Muscle layer of colon (tissue), 2 donors: ENCODE data around the gene WDR93.

Experiments used
- H3K27ac ChIP-seq: one replicate; pipeline ENCODE4 v1.7.0; 2013; ENCODE audit warnings: low read depth, mild to moderate bottlenecking, low read length, moderate library complexity
- H3K27me3 ChIP-seq, 2 donors: one replicate each; pipeline ENCODE4 v1.7.0; 2013; ENCODE audit warnings: low read length in 2 of 2, mild to moderate bottlenecking in 2 of 2; ENCODE audit not compliant: insufficient read depth in 2 of 2, control insufficient read depth in 1 of 2
- H3K36me3 ChIP-seq: one replicate; pipeline ENCODE4 v1.7.0; 2013; ENCODE audit warnings: mild to moderate bottlenecking, low read length; ENCODE audit not compliant: insufficient read depth
- H3K4me1 ChIP-seq: one replicate; pipeline ENCODE4 v1.7.0; 2013; ENCODE audit warnings: mild to moderate bottlenecking, low read length; ENCODE audit not compliant: insufficient read depth
- H3K4me3 ChIP-seq, 2 donors: one replicate each; pipeline ENCODE4 v1.7.0; 2013; ENCODE audit warnings: low read length in 2 of 2, low read depth in 1 of 2, mild to moderate bottlenecking in 1 of 2, moderate library complexity in 1 of 2
- H3K9ac ChIP-seq: one replicate; pipeline ENCODE4 v1.7.0; 2013; ENCODE audit warnings: low read length
- H3K9me3 ChIP-seq: one replicate; pipeline ENCODE4 v1.7.0; 2013; ENCODE audit warnings: mild to moderate bottlenecking, low read length
- donor health status: abdominal sarcoma.
- donor health status: Adenocarcinoma of cecum.

The WDR93 gene

DNA sequence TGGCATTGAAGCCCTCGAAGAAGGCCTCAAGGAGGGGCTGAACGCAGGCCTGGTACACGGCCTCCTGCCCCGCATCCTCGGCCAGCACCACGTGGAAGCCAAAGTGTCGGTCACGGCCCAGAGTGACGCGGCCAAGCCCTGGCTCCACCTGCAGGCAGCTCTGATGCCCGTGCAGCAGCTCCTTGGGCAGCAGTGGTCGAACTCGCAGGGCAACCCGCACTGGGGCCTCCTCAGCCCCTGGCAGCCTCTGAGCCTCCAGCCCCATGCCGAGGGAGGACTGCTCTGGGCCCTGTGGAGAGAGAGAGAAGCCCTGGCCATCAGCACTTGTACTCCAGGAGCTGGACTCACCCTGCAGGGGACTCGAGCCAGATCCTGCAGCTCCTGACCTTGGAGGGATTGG is 37.9 kb upstream of the WDR93 start:
- Histone ChIP-seq H3K27me3 (no peaks in the 10 kb centered on the region), H3K4me3 (no peak overlapping the region), H3K9me3 (no peaks in the 10 kb centered on the region), H3K9ac (no peak overlapping the region), H3K27ac (no peak overlapping the region), H3K36me3 (no peaks in the 10 kb centered on the region), H3K4me1 (peaks cover 5% of the 10 kb centered on the region)

DNA sequence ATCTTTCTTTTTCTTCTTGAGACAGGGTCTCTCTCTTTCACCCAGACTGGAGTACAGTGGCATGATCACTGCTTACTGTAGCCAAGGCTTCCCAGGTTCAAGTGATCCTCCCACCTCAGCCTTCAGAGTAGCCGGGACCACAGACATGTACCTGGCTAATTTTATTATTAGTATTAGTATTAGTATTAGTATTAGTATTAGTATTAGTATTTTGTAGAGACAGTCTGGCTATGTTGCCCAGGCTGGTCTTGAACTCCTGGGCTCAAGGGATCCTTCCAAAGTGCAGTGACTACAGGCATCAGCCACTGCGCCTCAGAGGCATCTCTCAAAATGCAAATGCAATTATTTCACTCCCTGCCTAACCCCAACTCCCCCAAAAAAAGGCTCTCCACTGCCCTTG is 37.0 kb upstream of the WDR93 start:
- H3K27me3 ChIP-seq, result no peaks in the 10 kb centered on the region
- H3K9ac ChIP-seq, result no peak overlapping the region
- H3K4me1 ChIP-seq, result peaks cover 5% of the 10 kb centered on the region
- no peak overlapping the region for H3K27ac ChIP-seq
- H3K4me3 ChIP-seq, result no peak overlapping the region
- no peaks in the 10 kb centered on the region for H3K36me3 ChIP-seq
- H3K9me3 ChIP-seq, result no peaks in the 10 kb centered on the region

DNA sequence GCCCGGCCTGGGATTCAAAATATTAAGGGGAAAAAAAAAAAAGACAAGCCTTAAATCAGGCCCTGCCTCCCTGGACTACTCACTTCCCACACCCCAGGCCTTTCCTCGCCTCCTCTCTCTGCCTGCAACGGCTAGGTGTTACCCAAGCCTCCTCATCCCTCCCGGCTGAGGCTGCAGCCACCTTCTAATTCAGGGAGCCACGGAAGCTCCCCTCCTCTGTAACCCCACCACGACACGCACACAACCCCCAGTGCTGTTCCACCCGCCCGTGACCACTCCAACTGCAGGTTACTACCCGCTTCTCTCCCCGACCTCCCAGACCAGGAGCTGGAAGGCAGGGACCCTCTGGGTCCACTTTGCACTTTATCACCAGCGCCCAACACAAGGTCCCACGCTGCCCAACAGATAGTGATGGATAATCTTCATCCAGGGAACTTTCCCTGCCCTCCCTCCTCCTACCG is 36.3 kb upstream of the WDR93 start:
- no peaks in the 10 kb centered on the region for H3K9me3 ChIP-seq
- no peaks in the 10 kb centered on the region for H3K36me3 ChIP-seq
- peaks cover 5% of the 10 kb centered on the region for H3K4me1 ChIP-seq
- H3K4me3 ChIP-seq, result peak overlapping the region; percentile 70 to 77
- H3K27ac ChIP-seq, result no peak overlapping the region
- H3K27me3 ChIP-seq, result no peaks in the 10 kb centered on the region
- peak overlapping the region; percentile 41 for H3K9ac ChIP-seq

GRCh38 chr15:89654847-89655805 is 35.5 kb upstream of the WDR93 start, which contains the start of gene KIF7:
KIF7 (minus strand) TSS chr15:89655467; CDS start chr15:89652930, 2,537 bp downstream.
- Histone ChIP-seq H3K4me1 (peaks cover 5% of the 10 kb centered on the region), H3K27me3 (no peaks in the 10 kb centered on the region), H3K27ac (peak within 1 kb of the TSS; percentile 58), H3K9ac (peak within 1 kb of the TSS; percentile 41), H3K9me3 (no peaks in the 10 kb centered on the region), H3K36me3 (no peaks in the 10 kb centered on the region), H3K4me3 (peak within 1 kb of the TSS; percentile 70 to 77)

- Histone ChIP-seq H3K9ac (no peak overlapping the region), H3K4me3 (no peak overlapping the region)
Observed at GRCh38 chr15:89656116-89656815, 34.3 kb upstream of the WDR93 start.

DNA sequence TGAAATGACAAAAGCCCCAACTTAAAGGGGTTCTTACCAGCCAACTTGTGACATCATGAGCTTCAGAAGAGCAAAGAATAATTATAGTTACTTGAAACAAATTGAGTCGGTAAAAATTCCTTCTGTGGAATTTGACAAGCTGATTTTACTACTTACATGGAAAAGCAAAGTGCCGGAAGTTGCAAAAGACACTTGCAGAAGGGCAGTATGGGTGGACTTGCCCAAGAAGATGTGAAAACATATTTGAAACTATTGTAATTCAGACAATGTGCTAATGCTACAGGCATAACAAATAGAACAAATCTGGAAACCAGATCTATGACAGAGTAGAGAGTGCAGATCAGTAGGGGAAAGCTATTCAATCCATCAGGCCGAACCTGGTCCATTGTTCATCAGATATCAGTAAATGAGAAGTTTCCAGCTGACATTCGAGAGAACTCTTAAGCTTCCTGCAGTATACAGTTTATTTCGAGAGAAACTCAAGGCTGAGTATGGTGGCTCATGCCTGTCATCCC is 32.9 kb upstream of the WDR93 start:
- no peaks in the 10 kb centered on the region for H3K27me3 ChIP-seq

More at GRCh38 chr15:89656116-89656815, 34.3 kb upstream of the WDR93 start:
- Histone ChIP-seq H3K4me1 (peaks cover 5% of the 10 kb centered on the region), H3K9me3 (no peaks in the 10 kb centered on the region), H3K36me3 (no peaks in the 10 kb centered on the region), H3K27ac (no peak overlapping the region), H3K27me3 (no peaks in the 10 kb centered on the region)

GRCh38 chr15:89659295-89659694 is 31.3 kb upstream of the WDR93 start:
- Histone ChIP-seq H3K4me3 (no peak overlapping the region), H3K27ac (no peak overlapping the region), H3K4me1 (peaks cover 8% of the 10 kb centered on the region), H3K9me3 (no peaks in the 10 kb centered on the region), H3K36me3 (no peaks in the 10 kb centered on the region), H3K9ac (no peak overlapping the region), H3K27me3 (no peaks in the 10 kb centered on the region)

More for the DNA sequence above, 32.9 kb upstream of the WDR93 start:
- peaks cover 5% of the 10 kb centered on the region for H3K4me1 ChIP-seq
- H3K27ac ChIP-seq, result no peak overlapping the region
- H3K9me3 ChIP-seq, result no peaks in the 10 kb centered on the region
- no peak overlapping the region for H3K4me3 ChIP-seq
- no peak overlapping the region for H3K9ac ChIP-seq
- no peaks in the 10 kb centered on the region for H3K36me3 ChIP-seq

DNA sequence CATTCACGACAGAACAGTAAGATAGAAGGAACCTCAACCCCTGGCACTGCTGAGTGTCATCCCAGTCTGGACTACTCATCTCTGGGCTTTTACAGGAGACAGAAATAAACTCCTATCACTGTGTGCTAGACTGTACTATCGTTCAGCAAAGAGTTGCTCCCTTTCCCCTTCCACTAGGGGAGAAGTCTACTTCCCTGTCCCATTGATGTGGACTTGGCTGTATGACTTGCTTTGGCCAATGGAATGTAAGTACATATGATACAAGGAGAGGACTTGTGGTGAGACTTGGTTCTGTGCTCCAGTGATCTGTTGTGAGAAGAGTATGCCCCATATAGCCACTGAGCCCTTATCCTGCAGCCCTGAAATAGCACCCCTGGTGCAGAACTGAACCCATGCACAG is 30.1 kb upstream of the WDR93 start:
- no peaks in the 10 kb centered on the region for H3K27me3 ChIP-seq
- H3K9me3 ChIP-seq, result no peaks in the 10 kb centered on the region

GRCh38 chr15:89662893-89663626 is 27.6 kb upstream of the WDR93 start:
- Histone ChIP-seq H3K36me3 (no peaks in the 10 kb centered on the region), H3K4me3 (no peak overlapping the region), H3K9ac (no peak overlapping the region), H3K4me1 (peaks cover 9% of the 10 kb centered on the region), H3K27ac (no peak overlapping the region), H3K9me3 (no peaks in the 10 kb centered on the region), H3K27me3 (no peaks in the 10 kb centered on the region)

More for the DNA sequence above, 30.1 kb upstream of the WDR93 start:
- no peak overlapping the region for H3K9ac ChIP-seq
- H3K4me1 ChIP-seq, result peaks cover 9% of the 10 kb centered on the region
- H3K4me3 ChIP-seq, result no peak overlapping the region
- H3K36me3 ChIP-seq, result no peaks in the 10 kb centered on the region
- H3K27ac ChIP-seq, result no peak overlapping the region

DNA sequence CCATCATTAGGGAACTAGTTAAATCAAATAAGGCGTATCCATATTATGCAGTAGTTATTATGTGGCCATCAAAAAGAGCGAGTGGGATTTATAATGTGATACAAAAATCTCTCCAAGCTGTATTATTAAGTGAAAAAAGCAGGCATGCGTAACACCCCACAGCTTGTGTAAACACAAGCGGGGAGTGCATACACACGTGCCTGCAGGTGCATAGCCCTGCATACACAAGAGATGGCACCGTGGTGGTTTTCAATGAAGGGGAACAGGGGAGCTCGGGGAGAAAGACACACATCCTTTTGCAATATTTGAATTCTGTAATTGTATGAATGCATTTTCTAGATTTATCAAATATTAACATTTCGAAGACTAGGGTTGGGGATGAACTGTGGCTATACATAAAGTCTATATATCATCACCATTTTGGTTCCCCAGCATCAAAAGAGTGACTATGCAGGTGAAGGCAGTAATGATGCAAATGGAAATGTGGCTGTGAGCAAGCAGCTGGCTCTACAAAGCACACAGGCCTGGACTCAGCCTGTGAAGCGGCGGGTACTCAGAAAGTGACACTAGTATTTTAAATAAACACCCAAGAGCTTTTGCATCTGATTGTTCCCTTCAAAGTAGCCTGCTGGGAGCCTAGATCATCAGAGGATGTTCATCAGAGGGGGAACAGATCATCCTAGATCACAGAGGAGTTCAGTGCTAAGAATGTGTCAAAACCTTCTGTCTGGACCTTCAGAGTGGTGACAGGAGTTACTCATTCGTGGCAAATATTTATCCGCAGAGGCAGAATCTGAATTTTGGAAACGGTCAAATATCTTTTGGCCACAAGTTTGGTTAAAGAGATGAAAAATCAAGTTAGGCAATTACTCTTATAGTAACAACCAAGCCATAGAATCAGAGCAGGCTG is 25.9 kb upstream of the WDR93 start:
- H3K27me3 ChIP-seq, result no peaks in the 10 kb centered on the region
- no peaks in the 10 kb centered on the region for H3K36me3 ChIP-seq
- no peaks in the 10 kb centered on the region for H3K9me3 ChIP-seq
- H3K27ac ChIP-seq, result no peak overlapping the region
- H3K4me1 ChIP-seq, result peaks cover 9% of the 10 kb centered on the region
- no peak overlapping the region for H3K9ac ChIP-seq
- no peak overlapping the region for H3K4me3 ChIP-seq
